ENCODE measurements around the gene FOXP2.

GRCh38 chr7:114678116-114678515 is 263.5 kb downstream of the FOXP2 start:
- TF ChIP-seq, protein P1, sequence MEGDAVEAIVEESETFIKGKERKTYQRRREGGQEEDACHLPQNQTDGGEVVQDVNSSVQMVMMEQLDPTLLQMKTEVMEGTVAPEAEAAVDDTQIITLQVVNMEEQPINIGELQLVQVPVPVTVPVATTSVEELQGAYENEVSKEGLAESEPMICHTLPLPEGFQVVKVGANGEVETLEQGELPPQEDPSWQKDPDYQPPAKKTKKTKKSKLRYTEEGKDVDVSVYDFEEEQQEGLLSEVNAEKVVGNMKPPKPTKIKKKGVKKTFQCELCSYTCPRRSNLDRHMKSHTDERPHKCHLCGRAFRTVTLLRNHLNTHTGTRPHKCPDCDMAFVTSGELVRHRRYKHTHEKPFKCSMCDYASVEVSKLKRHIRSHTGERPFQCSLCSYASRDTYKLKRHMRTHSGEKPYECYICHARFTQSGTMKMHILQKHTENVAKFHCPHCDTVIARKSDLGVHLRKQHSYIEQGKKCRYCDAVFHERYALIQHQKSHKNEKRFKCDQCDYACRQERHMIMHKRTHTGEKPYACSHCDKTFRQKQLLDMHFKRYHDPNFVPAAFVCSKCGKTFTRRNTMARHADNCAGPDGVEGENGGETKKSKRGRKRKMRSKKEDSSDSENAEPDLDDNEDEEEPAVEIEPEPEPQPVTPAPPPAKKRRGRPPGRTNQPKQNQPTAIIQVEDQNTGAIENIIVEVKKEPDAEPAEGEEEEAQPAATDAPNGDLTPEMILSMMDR (conservative IDR thresholded peaks at IDR 0.05; ENCODE audit: low read length): no peak
- TF ChIP-seq EZH2phosphoT487 (IDR thresholded peaks at IDR 0.05; ENCODE audit: borderline replicate concordance): no peak

Data from Loucy (cell line).